IMR-90 (cell line): ENCODE data around the gene NCAPG2. TPM values are rescaled to one million over a fixed set of nuclear protein-coding genes. Genes with fewer than 3 reads are reported as not detected.
A peak's percentile ranks its signal among the peaks of the same experiment; 100 is the strongest.

ENCODE experiments used
- ATAC-seq: fragments of 200-7000 bp; cut with Tn5 transposase; 2 replicates; pipeline ENCODE4 v1.9.1; 2020; ENCODE audit warnings: low read depth, mild to moderate bottlenecking, moderate library complexity
- BruUV-seq: library from RNA; stranded (reverse); fragments of 400-500 nt; replicated peaks from 2 replicates; lab custom pipeline; 2021; lab: Mats Ljungman, UMichigan
- CTCF ChIA-PET: fragments of 300-600 bp; formaldehyde crosslinking; extraction: SDS; loops from one replicate; lab custom pipeline; 2021; ENCODE audit warnings: antibody characterized with exemption; lab: Yijun Ruan, JAX
- POLR2A ChIA-PET: fragments of 300-600 bp; sonication (Branson Sonifier 250); formaldehyde crosslinking; loops from one replicate; lab custom pipeline; 2022; ENCODE audit warnings: antibody characterized with exemption; ENCODE audit not compliant: unreplicated experiment; lab: Charles Lee
- DNase-seq: peaks from one replicate; pipeline ENCODE4 v3.0.0; 2013
- H2AFZ ChIP-seq: replicated peaks from 2 replicates; pipeline ENCODE3; 2013; ENCODE audit warnings: low read length, mild to moderate bottlenecking; ENCODE audit not compliant: poor library complexity
- H2AK5ac ChIP-seq: 2 replicates; pipeline ENCODE4 v1.6.1; 2013; ENCODE audit warnings: low read depth, low read length, inconsistent platforms
- H2AK9ac ChIP-seq: replicated peaks from 2 replicates; pipeline ENCODE3; 2013; ENCODE audit warnings: mild to moderate bottlenecking, low read depth, low read length, moderate library complexity; ENCODE audit not compliant: poor library complexity
- H2BK120ac ChIP-seq: 2 replicates; pipeline ENCODE4 v1.6.1; 2013; ENCODE audit warnings: low read depth, low read length, inconsistent platforms
- H2BK15ac ChIP-seq: 3 replicates; pipeline ENCODE4 v1.6.1; 2013; ENCODE audit warnings: low read depth, low read length, inconsistent platforms
- H2BK20ac ChIP-seq: 2 replicates; pipeline ENCODE4 v1.6.1; 2013; ENCODE audit warnings: low read depth, mild to moderate bottlenecking, inconsistent platforms, low read length, moderate library complexity
- H2BK5ac ChIP-seq: 2 replicates; pipeline ENCODE4 v1.6.1; 2013; ENCODE audit warnings: mild to moderate bottlenecking, low read depth, low read length, inconsistent platforms; ENCODE audit not compliant: poor library complexity, severe bottlenecking
- H3K14ac ChIP-seq: replicated peaks from 2 replicates; pipeline ENCODE4 v1.6.1; 2013; ENCODE audit warnings: low read depth, low read length, inconsistent platforms
- H3K18ac ChIP-seq: 2 replicates; pipeline ENCODE4 v1.6.1; 2013; ENCODE audit warnings: low read depth, low read length, control low read depth
- H3K23ac ChIP-seq: 2 replicates; pipeline ENCODE4 v1.6.1; 2013; ENCODE audit warnings: low read depth, low read length, inconsistent platforms
- H3K27ac ChIP-seq: 2 replicates; pipeline ENCODE4 v1.5.1; 2013; ENCODE audit warnings: mild to moderate bottlenecking, control low read depth, low read length; ENCODE audit not compliant: insufficient read depth
- H3K27me3 ChIP-seq: 2 replicates; pipeline ENCODE4 v1.6.1; 2013; ENCODE audit warnings: low read length; ENCODE audit not compliant: control insufficient read depth, insufficient read depth
- H3K36me3 ChIP-seq: 2 replicates; pipeline ENCODE4 v1.6.1; 2013; ENCODE audit warnings: low read length, mixed read lengths; ENCODE audit not compliant: control insufficient read depth, insufficient read depth
- H3K4ac ChIP-seq: 2 replicates; pipeline ENCODE4 v1.6.1; 2013; ENCODE audit warnings: low read depth, low read length, inconsistent platforms
- H3K4me1 ChIP-seq: 2 replicates; pipeline ENCODE4 v1.6.1; 2013; ENCODE audit warnings: low read length, mixed read lengths; ENCODE audit not compliant: control insufficient read depth, insufficient read depth
- H3K4me2 ChIP-seq: 2 replicates; pipeline ENCODE4 v1.6.1; 2013; ENCODE audit warnings: low read depth, mild to moderate bottlenecking, control low read depth, low read length, moderate library complexity
- H3K4me3 ChIP-seq: 2 replicates; pipeline ENCODE4 v1.5.1; 2013; ENCODE audit warnings: low read depth, mild to moderate bottlenecking, control low read depth, low read length, moderate library complexity; ENCODE audit not compliant: insufficient read depth
- H3K56ac ChIP-seq: 2 replicates; pipeline ENCODE4 v1.6.1; 2013; ENCODE audit warnings: low read length, inconsistent platforms; ENCODE audit not compliant: insufficient read depth; ENCODE audit errors: extremely low read depth
- H3K79me1 ChIP-seq, 2 experiments: 2 replicates each; pipeline ENCODE4 v1.6.1; 2013; ENCODE audit warnings: low read length in 2 of 2, inconsistent platforms in 1 of 2, low read depth in 1 of 2
- H3K9ac ChIP-seq: 2 replicates; pipeline ENCODE4 v1.6.1; 2013; ENCODE audit warnings: low read depth, low read length, control low read depth
- H3K9me1 ChIP-seq: 2 replicates; pipeline ENCODE4 v1.6.1; 2013; ENCODE audit warnings: low read length, inconsistent platforms; ENCODE audit not compliant: insufficient read depth
- H3K9me3 ChIP-seq: 2 replicates; pipeline ENCODE4 v1.6.1; 2013; ENCODE audit warnings: low read length; ENCODE audit not compliant: control insufficient read depth, insufficient read depth
- H4K20me1 ChIP-seq: 2 replicates; pipeline ENCODE4 v1.6.1; 2013; ENCODE audit warnings: low read length, inconsistent platforms; ENCODE audit not compliant: insufficient read depth
- H4K5ac ChIP-seq: 2 replicates; pipeline ENCODE4 v1.6.1; 2013; ENCODE audit warnings: mild to moderate bottlenecking, low read depth, low read length, control low read depth
- H4K8ac ChIP-seq, 2 experiments: 2 replicates each; pipeline ENCODE4 v1.6.1; 2013; ENCODE audit warnings: low read depth in 2 of 2, low read length in 2 of 2, control low read depth in 1 of 2, inconsistent platforms in 1 of 2
- H4K91ac ChIP-seq: 2 replicates; pipeline ENCODE4 v1.6.1; 2013; ENCODE audit warnings: low read depth, low read length, inconsistent platforms; ENCODE audit not compliant: insufficient read depth
- BHLHE40 ChIP-seq: fragments of 150-350 bp; IDR thresholded peaks from 2 replicates; pipeline ENCODE4 v1.6.1; 2016; ENCODE audit warnings: mild to moderate bottlenecking, low read depth, low read length
- CEBPB ChIP-seq: IDR thresholded peaks from 2 replicates; pipeline ENCODE4 v1.6.1; 2012; ENCODE audit warnings: low read depth, low read length, improper control_type of control experiment
- CHD1 ChIP-seq: IDR thresholded peaks from 2 replicates; pipeline ENCODE4 v1.6.1; 2012; ENCODE audit warnings: low read depth, low read length, improper control_type of control experiment
- FOS ChIP-seq: fragments of 150-350 bp; IDR thresholded peaks from 2 replicates; pipeline ENCODE4 v1.6.1; 2016; ENCODE audit warnings: low read depth, low read length
- MAFK ChIP-seq: IDR thresholded peaks from 2 replicates; pipeline ENCODE4 v1.6.1; 2012; ENCODE audit warnings: low read depth, low read length, improper control_type of control experiment
- MAZ ChIP-seq: IDR thresholded peaks from 2 replicates; pipeline ENCODE4 v1.6.1; 2012; ENCODE audit warnings: low read depth, mild to moderate bottlenecking, low read length, improper control_type of control experiment, moderate library complexity, borderline replicate concordance
- MXI1 ChIP-seq: IDR thresholded peaks from 2 replicates; pipeline ENCODE4 v1.6.1; 2012; ENCODE audit warnings: low read depth, mild to moderate bottlenecking, low read length, moderate library complexity, borderline replicate concordance
- NFE2L2 ChIP-seq: fragments of 150-350 bp; IDR thresholded peaks from 2 replicates; pipeline ENCODE4 v1.6.1; 2016; ENCODE audit warnings: low read depth, mild to moderate bottlenecking, low read length
- POLR2A ChIP-seq: IDR thresholded peaks from 2 replicates; pipeline ENCODE4 v1.6.1; 2012; ENCODE audit warnings: mild to moderate bottlenecking, low read depth, low read length
- RAD21 ChIP-seq: IDR thresholded peaks from 2 replicates; pipeline ENCODE4 v1.6.1; 2012; ENCODE audit warnings: low read length, improper control_type of control experiment
- RCOR1 ChIP-seq: IDR thresholded peaks from 2 replicates; pipeline ENCODE4 v1.6.1; 2012; ENCODE audit warnings: mild to moderate bottlenecking, low read length, improper control_type of control experiment; ENCODE audit not compliant: insufficient replicate concordance
- RFX5 ChIP-seq: IDR thresholded peaks from 2 replicates; pipeline ENCODE4 v1.8.0; 2012; ENCODE audit warnings: low read depth, mild to moderate bottlenecking, low read length, moderate library complexity
- SMC3 ChIP-seq: fragments of 150-350 bp; IDR thresholded peaks from 2 replicates; pipeline ENCODE4 v1.6.1; 2016; ENCODE audit warnings: low read depth, mild to moderate bottlenecking, antibody characterized with exemption, low read length, moderate library complexity
- WGBS, 2 experiments: methylation state at CpG; one replicate each; pipeline versions ENCODE4 v1.1.5 to v1.1.7; 2013; ENCODE audit warnings: missing lambda C conversion rate in 2 of 2; ENCODE audit not compliant: insufficient read length in 1 of 2; ENCODE audit errors: extremely low coverage in 2 of 2; 5-methylcytosine and 5-hydroxymethylcytosine counted together
- dilution Hi-C: fragments of 300-500 bp; cut with HindIII; formaldehyde crosslinking; loops from one replicate; pipeline ENCODE4 v1.14.3; 2018; ENCODE audit warnings: low sequenced_read_pairs; ENCODE audit not compliant: unreplicated experiment
- in situ Hi-C: fragments of 300-500 bp; cut with MboI; formaldehyde crosslinking; loops from 3 replicates; pipeline ENCODE4 v1.14.3; 2019; ENCODE audit warnings: low sequenced_read_pairs, inconsistent platforms, mixed read lengths
- intact Hi-C: fragments of 100-400 bp; cut with micrococcal nuclease; formaldehyde crosslinking; loops from 2 replicates; pipeline ENCODE4 v1.10.0; 2022
- polyA plus RNA-seq, 3 experiments: library from polyadenylated mRNA; depleted of rRNA; stranded (reverse); fragments of >200 nt; gene quantifications; 2 replicates each; pipeline ENCODE4 v1.2.3, GENCODE V29; 2012; ENCODE audit warnings: low replicate concordance in 1 of 3
- total RNA-seq: library from RNA; depleted of rRNA; stranded (reverse); fragments of >200 nt; gene quantifications from 2 replicates; pipeline ENCODE4 v1.2.3, GENCODE V29; 2012
- TF ChIP-seq, protein P1 (sequence below): fragments of 150-350 bp; IDR thresholded peaks from 2 replicates; pipeline ENCODE4 v1.6.1; 2017; ENCODE audit warnings: mild to moderate bottlenecking, antibody characterized with exemption, low read length, low read depth
- TF ChIP-seq, protein P2 (sequence below): fragments of 150-350 bp; IDR thresholded peaks from 2 replicates; pipeline ENCODE4 v1.6.1; 2016; ENCODE audit warnings: low read depth, mild to moderate bottlenecking, low read length, moderate library complexity, borderline replicate concordance
- TF ChIP-seq, protein P3 (sequence below): conservative IDR thresholded peaks from 2 replicates; pipeline ENCODE4 v1.5.1; 2012; ENCODE audit warnings: mild to moderate bottlenecking, low read depth, low read length, improper control_type of control experiment

The NCAPG2 gene
- total and polyA plus RNA-seq, 2 of the 4 experiments (the other 2 are of a cell fraction): 25.6 to 25.8 TPM

DNA sequence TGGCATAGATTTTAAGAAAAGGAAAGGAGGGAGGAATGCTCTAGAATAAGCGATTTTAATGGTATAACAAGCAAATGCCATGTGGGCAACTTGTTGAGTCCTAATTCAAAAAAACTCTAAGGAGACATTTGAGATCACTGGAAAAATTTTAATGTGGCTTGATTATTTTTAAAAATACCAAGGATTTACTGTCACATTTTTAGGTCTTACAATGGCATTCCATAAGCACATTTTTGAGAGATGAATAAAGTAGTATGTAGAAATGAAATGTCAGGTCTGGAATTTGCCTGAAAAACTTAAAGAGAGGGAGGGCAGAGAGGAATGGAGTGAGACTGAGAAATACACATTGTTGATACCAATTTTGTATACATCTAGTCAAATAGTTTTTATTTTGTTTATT, 20.3 kb downstream of the NCAPG2 start:
- TF ChIP-seq CEBPB (no peak), NFE2L2 (no peak), SMC3 (no peak), CHD1 (no peak), MAFK (no peak), BHLHE40 (no peak), POLR2A (no peak), RAD21 (no peak), FOS (no peak), MXI1 (no peak), MAZ (no peak), RFX5 (no peak), RCOR1 (no peak)
- TF ChIP-seq, protein P1, sequence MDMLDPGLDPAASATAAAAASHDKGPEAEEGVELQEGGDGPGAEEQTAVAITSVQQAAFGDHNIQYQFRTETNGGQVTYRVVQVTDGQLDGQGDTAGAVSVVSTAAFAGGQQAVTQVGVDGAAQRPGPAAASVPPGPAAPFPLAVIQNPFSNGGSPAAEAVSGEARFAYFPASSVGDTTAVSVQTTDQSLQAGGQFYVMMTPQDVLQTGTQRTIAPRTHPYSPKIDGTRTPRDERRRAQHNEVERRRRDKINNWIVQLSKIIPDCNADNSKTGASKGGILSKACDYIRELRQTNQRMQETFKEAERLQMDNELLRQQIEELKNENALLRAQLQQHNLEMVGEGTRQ: no peak
- TF ChIP-seq, protein P2, sequence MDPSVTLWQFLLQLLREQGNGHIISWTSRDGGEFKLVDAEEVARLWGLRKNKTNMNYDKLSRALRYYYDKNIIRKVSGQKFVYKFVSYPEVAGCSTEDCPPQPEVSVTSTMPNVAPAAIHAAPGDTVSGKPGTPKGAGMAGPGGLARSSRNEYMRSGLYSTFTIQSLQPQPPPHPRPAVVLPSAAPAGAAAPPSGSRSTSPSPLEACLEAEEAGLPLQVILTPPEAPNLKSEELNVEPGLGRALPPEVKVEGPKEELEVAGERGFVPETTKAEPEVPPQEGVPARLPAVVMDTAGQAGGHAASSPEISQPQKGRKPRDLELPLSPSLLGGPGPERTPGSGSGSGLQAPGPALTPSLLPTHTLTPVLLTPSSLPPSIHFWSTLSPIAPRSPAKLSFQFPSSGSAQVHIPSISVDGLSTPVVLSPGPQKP: no peak
- TF ChIP-seq, protein P3, sequence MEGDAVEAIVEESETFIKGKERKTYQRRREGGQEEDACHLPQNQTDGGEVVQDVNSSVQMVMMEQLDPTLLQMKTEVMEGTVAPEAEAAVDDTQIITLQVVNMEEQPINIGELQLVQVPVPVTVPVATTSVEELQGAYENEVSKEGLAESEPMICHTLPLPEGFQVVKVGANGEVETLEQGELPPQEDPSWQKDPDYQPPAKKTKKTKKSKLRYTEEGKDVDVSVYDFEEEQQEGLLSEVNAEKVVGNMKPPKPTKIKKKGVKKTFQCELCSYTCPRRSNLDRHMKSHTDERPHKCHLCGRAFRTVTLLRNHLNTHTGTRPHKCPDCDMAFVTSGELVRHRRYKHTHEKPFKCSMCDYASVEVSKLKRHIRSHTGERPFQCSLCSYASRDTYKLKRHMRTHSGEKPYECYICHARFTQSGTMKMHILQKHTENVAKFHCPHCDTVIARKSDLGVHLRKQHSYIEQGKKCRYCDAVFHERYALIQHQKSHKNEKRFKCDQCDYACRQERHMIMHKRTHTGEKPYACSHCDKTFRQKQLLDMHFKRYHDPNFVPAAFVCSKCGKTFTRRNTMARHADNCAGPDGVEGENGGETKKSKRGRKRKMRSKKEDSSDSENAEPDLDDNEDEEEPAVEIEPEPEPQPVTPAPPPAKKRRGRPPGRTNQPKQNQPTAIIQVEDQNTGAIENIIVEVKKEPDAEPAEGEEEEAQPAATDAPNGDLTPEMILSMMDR: no peak
- Histone ChIP-seq H3K9ac (no peak overlapping the region), H3K4ac (peak overlapping the region; percentile 71; the same call in 1 of the 2 replicates), H2AFZ (no peak overlapping the region), H4K91ac (peak overlapping the region; percentile 91), H4K20me1 (no peaks in the 10 kb centered on the region), H3K9me1 (peaks cover 6% of the 10 kb centered on the region), H3K36me3 (peaks cover 9% of the 10 kb centered on the region), H3K27me3 (no peaks in the 10 kb centered on the region), H4K5ac (peak overlapping the region; percentile 53; the same call in 1 of the 2 replicates), H2BK120ac (peak overlapping the region; percentile 92), H2AK9ac (no peak overlapping the region), H3K4me2 (peak overlapping the region; percentile 28), H3K23ac (peak overlapping the region; percentile 41), H3K18ac (peak overlapping the region; percentile 85), H3K79me1 (peaks cover 4 to 18% of the 10 kb centered on the region in 2 experiments; a peak in 2 of 4 replicates), H3K56ac (peak overlapping the region; percentile 64; the same call in 1 of the 2 replicates), H3K27ac (peak overlapping the region; percentile 92; the same call in 1 of the 2 replicates), H3K14ac (peak overlapping the region; percentile 78), H2BK20ac (peak overlapping the region; percentile 71; the same call in 1 of the 2 replicates), H2BK5ac (peak overlapping the region; percentile 71), H3K9me3 (no peaks in the 10 kb centered on the region), H4K8ac (peak overlapping the region; percentile 73 to 77), H2AK5ac (peak overlapping the region; percentile 52; the same call in 1 of the 2 replicates), H2BK15ac (peak overlapping the region; percentile 66; the same call in 2 of the 3 replicates), H3K4me3 (no peak overlapping the region), H3K4me1 (peaks cover 14% of the 10 kb centered on the region)
- ATAC-seq (peak; percentile 78), DNase-seq (peak; percentile 36)
- intact Hi-C loops: loop anchor here (5.0 kb wide), 1 partner anchor 67 kb away; no protein-coding TSS in a partner anchor
- ChIA-PET CTCF (no interaction called here), POLR2A (no interaction called here)
- dilution Hi-C loops: no loop called here
- in situ Hi-C loops: no loop called here
- WGBS, 2 experiments: no CpG with 5 or more reads among the region's 1 CpG
- BruUV-seq: no TSS peak
